H1 (cell line): ENCODE data around the gene ZNF155. TPM values are rescaled to one million over a fixed set of nuclear protein-coding genes. Genes with fewer than 3 reads are reported as not detected.

Experiments
- BCL11A ChIP-seq, 2 experiments: IDR thresholded peaks; one replicate each; pipeline ENCODE4 v1.6.1; 2011; ENCODE audit warnings: low read depth in 2 of 2, low read length in 2 of 2, mild to moderate bottlenecking in 2 of 2
- CHD7 ChIP-seq: fragments of 300-600 bp; sonication (generic); IDR thresholded peaks from 2 replicates; pipeline ENCODE4 v1.7.1; 2012; ENCODE audit warnings: low read length, moderate library complexity, mild to moderate bottlenecking, inconsistent platforms; ENCODE audit not compliant: insufficient replicate concordance
- EGR1 ChIP-seq: IDR thresholded peaks from 2 replicates; pipeline ENCODE4 v1.6.1; 2011; ENCODE audit warnings: low read depth, low read length, borderline replicate concordance
- HDAC6 ChIP-seq: IDR thresholded peaks from one replicate; pipeline ENCODE4 v1.7.1; 2012; ENCODE audit warnings: low read depth, mild to moderate bottlenecking, inconsistent platforms, low read length, moderate library complexity
- polyA plus RNA-seq, 7 experiments: library from polyadenylated mRNA; depleted of rRNA in 3 of 7; stranded (reverse) in 5 of 7; unstranded in 2 of 7; fragments of >200 nt in 5 of 7; fragments of 200-250 nt in 2 of 7; gene quantifications; 1 replicate in 5 of 7; 2 replicates in 1 of 7; 4 replicates in 1 of 7; pipeline versions ENCODE4 v1.2.1 to v1.2.3, GENCODE V29; 2011 to 2013; ENCODE audit warnings: missing spikeins in 2 of 7, mixed read lengths in 2 of 7
- total RNA-seq: library from RNA; stranded (reverse); fragmentation: NEBNext Ultra II Directional; extraction: Animal tissue kit (Norgen Biotek cat#: 25700); gene quantifications from 2 replicates; pipeline ENCODE4 v1.2.1, GENCODE V29; 2021

ZNF155 gene
- total and polyA plus RNA-seq, 2 of the 8 experiments (the other 6 are each of a cell fraction or from before 2014, with no cell fraction given): 3.1 to 9.0 TPM

DNA sequence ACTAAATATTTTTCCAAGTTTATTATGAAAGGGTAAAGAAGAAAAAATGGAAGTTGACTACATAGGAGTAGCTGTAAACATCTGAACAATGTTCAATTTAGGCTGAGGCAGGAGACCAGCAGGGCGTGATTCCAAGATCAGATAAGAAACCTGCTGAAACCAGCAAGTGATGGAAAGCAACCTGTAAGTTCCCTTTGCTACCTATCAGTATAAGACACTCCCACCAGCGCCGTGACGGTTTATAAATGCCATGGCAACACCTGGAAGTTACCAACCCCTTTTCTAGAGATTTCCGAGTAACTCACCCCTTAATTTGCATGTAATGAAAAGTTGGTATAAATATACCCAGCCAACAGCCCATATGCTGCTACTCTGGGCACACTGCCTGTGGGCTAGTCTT is 47.8 kb upstream of the ZNF155 start (continued):
- TF ChIP-seq CHD7 (no peak), EGR1 (no peak), HDAC6 (no peak), BCL11A (IDR thresholded peaks at IDR 0.05; ENCODE audit: low read depth in 2 of 2, low read length in 2 of 2) (no peak)
